Activated CD4-positive, alpha-beta T cell treated with anti-CD3 and anti-CD28 coated beads, Interleukin-10, Interleukin-2, amounts not matched to agents 100 ng/mL and 50 ng/mL, durations not matched to agents 16 hours and 8 hours (primary cell): ENCODE results near the gene GPR148.

Experiments used
- DNase-seq: peaks from one replicate; pipeline ENCODE4 v3.0.0-alpha.2; 2020

GPR148 gene

GRCh38 chr2:130776550-130776949 is 47.7 kb downstream of the GPR148 start:
- no peak for DNase-seq

DNA sequence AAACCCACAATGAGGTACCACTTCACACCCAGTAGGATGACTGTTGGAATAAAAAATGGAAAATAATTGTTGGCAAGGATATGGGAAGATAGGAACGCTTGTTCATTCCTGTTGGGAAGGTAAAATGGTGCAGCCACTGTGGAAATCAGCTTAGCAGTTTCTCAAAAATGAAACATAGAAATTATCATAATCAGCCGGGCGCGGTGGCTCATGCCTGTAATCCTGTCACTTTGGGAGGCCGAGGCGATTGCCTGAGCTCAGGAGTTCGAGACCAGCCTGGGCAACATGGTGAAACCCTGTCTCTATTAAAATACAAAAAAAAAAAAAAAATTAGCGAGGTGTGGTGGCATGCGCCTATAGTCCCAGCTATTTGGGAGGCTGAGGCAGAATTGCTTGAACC is 49.9 kb downstream of the GPR148 start:
- DNase-seq = no peak
